HG03378 (cell line): ENCODE measurements around the gene SON.
"Not testable (repeated sequence)": the region's sequence is repeated elsewhere in the genome, so short reads cannot be mapped to it uniquely, and the experiment has no call there.

Experiments
- ATAC-seq: cut with Tn5 transposase; IDR thresholded peaks from one replicate; pipeline ENCODE4 v1.9.1; 2021; ENCODE audit warnings: mild to moderate bottlenecking, moderate library complexity; ENCODE audit not compliant: unreplicated experiment

Gene SON

DNA sequence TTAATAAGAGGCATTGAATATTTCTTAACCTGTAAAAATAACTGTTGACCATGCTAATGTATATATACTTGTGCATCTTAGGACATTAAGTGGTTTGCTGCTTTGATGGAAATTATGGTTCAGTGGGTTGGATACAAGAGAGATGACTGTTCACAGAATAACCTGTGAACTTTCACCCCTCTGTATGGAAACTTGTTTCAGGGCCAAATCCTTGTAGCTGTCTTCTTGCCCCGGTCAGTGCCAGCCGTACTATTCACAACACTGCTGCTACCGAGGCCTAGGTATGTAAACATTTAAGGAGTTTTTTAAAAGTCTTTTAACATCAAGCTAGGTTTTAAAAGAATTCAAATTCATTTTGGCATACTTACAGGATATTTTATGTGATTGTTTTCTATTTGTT is 29.5 kb downstream of the SON start:
- ATAC-seq, result no peak

DNA sequence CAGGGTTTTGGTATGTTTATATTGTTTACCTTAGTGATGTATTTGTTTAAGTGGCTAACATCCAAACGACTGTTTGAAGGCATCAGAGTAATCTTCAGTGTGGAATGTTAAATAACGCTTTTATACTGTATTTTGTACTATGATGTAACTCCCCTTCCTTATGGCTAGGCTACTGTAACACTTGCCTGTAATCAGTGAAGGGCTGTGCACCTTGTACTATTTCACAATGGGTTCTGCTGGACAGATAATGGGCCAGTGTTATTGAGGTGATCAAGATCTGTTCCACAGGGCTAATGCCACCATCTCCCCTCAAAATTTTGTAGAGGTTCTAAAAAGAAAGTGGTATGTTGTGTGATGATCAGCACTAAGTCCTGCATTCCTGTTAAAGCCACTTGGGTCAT is 33.9 kb downstream of the SON start:
- not testable (repeated sequence) for ATAC-seq

DNA sequence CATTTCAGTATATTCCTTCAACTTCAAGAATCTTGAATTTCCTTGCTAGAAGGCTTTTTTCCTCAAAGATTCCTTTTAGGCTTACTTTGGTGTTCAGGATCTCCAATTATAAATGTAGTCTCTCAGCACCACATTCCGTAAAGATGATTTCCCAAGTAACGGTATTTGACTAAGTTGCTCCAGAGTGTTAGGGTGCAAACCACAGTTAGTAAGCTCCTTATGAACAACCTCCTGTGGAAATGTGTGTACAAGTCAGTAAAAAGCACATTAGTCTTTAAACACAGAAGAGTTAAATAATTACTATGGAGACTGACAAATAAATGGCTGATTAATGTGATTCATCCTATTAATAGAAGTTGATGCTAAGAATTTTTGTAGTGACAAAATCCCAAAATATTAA is 35.4 kb downstream of the SON start:
- no peak for ATAC-seq

DNA sequence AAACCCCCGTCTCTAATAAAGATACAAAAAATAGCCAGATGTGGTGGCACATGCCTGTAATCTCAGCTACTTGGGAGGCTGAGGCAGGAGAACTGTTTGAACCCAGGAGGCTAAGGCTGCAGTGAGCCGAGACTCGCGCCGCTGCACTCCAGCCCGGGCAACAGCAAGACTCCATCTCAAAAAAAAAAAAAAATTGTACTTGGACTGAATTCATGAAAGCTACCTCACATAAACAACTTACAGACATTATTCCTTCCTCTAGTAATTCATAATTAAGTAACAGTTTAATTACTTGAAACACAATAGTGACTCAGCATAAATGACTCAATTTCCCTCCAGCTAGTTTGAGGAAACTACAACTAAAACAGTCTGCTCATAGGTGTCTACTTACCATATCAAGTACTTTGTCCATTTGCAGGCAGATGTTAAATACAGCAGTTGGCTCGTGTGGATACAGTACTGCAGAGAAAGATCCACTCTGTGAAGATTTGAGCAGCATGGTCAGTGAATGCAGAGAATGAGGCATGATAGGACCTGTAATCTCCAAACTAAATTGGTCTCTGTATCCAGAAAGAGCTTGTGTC is 36.2 kb downstream of the SON start:
- ATAC-seq, result no peak

DNA sequence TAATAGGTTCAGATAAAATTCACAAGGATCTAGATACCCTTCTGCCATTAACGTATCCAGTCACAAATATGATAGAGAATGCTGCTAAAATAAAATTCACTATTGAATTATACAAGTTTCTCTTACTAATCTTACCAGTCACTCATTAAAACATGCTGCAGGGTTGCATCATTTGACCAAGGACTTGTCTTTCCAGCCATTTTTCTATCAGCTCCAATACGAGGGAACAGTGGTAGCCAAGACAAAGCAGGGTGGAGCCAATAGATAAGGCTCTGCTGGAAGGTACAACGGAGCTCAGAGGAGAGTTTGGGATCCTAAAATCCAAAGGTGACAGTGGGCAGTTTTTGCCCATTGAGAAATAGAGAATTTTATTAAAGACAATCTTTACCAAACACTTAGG is 41.6 kb downstream of the SON start:
- no peak for ATAC-seq

DNA sequence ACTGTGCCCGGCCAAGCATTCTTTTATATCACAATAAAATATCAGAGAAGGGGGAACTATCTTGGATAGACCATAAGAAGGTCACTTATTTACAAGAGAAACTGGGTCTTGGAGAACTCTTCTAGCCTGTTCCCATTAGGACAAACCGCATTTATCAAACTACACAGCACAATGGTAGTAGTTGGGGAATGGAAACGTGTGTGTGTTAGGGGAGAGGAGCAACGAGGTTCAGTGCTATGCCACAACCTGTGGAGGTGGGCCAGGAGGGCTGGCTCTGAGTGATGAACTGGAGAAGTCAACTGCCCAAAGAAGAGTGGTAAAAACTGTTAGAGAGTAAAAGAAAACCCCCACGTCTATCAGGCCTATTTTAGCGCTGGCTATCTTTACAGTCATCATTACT is 44.1 kb downstream of the SON start:
- ATAC-seq, result no peak

DNA sequence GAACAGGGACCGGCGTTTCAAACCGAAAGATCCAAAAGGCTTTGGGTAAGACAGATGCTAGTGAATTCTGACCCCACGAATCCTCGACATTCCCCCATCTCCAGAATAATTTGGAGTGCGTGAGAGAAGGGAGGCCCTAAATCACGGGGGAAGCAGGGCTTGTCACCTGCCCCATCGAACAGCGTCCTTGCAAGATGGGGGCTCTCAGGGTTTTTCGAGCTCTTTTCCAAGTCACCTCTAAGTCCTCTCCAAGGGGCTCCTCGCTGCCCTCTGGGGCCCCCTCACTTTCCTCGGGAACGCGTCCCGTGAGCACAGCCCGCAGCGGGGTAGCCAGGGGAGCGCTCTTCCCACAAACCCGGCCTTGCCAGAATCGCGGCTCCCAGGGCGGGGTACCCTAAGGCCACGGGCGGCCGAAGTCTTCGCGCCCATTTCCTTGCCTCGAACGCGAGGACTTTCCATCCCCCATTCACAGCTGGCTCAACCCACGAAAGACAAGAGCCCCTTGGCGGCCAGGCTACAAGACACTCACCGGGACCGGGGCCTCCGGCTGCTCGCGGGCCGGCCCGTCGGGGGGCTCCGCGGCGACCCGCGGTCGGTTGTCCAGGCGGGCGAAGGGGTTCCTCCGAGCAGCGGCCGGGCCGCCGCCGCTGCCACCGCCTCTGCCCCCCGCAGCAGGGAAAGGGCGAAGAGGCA is 45.1 kb downstream of the SON start:
- peak; percentile 36 for ATAC-seq

DNA sequence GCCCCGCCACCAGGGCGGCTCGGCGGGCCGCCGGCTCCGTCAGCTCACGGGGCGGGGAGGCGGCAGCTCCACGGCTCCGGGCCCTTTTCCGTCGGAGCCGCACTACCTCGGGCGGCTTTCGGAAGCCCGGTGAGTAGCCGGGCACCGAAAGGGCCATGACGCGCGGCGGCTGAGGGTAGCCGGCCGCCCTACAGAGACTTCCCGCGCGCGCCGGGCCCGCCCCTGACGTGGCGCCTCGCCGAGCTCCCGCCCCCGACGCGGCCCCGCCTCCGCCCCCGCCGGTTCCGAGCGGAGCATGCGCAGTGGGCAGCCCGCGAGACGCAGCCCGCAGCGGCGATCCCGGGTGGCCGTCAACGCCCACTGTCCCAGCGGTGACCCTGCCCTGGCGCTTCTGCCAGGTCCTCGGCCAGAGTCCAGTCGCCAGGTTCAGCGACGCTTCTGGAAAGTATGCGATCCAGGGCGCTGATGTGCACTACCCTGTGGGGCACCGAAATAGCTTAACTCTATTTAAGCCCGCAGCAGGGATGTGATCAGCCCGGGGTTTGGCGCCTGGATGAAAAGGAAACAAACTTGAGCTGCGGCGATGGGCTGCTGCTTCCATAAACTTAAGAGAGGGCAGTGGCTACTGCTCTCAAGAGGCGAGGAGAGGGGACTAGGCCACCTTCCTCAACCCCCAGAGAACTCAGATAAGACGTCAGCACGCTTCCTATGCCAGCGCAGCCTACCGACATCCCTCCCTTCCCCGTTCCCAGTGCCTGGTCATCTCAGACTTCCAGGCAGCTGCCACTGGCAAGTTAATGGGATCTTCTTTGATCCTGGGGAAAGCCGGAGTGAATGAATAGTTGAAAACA is 45.9 kb downstream of the SON start, which contains the start of gene DONSON:
Gene DONSON (minus strand): TSS at position 200 of the 851 bp plus-strand sequence. CDS start 43 bp downstream, at position 157.
- peak; percentile 72 for ATAC-seq

DNA sequence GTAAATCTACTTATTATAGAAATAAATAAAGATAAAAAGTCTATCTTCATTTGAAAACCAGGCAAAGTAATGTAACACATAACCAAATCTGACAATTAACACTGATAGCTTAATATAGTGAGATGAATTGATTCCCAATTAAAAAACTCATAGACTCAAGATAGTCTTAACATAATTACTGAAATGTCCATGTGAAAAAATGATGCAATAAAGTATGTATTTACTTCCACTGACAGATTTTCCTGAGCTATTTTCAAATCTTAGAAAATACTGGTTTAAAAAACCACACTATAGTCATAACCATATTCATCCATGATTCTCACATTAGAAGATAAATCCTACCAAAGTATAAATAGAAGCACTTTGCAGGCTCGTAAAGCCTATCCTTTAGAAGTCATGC is 55.2 kb downstream of the SON start:
- ATAC-seq, result no peak

DNA sequence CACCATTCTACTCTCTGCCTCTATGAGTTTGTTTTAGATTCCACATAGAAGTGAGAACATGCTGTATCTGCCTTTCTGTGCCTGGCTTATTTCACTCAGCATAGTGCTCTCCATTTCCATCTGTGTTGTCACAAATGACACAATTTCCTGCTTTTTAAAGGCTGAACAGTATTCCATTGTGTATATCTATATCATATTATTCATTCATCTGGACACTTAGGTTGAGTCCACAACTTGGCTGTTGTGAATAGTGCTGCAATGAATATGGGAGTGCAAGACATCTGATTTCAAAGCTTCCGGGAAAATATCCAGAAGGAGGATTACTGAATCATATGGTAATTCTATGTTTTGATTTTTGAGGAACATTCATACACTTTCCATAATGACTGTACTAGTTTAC is 65.7 kb downstream of the SON start:
- no peak for ATAC-seq

DNA sequence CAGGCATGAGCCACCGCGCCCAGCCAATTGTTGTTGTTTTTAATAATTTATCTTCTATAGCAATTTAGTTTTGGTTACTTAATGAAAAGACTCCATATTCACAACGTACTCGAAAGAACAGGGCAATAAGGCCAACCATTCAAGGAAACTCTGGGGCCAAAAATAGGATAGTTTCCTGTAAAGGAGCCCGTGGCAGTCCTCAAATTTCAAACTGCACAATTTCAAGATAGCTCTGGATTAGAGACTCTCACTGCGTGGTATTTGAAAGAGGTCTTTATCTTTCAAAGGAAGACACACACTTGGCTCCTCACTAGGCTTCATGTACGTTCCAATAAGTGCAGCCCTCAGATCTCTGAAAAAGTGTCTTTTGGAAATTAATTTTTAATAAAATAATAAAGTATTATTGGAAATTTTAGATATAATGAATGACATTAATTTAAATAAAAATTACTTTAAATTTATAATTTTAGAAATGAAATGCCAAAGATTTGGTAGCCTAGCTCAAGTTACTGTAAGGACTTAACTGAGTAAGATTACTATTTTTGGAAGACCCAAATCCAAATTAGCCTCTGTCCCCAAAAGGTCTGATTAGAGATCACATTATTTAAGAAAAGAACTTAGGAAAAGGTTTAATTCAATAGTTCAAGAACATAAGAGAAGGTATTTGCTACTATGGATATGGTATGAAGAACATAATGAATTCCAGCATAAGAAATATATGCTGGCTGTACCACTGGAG is 68.3 kb downstream of the SON start:
- ATAC-seq, result no peak

DNA sequence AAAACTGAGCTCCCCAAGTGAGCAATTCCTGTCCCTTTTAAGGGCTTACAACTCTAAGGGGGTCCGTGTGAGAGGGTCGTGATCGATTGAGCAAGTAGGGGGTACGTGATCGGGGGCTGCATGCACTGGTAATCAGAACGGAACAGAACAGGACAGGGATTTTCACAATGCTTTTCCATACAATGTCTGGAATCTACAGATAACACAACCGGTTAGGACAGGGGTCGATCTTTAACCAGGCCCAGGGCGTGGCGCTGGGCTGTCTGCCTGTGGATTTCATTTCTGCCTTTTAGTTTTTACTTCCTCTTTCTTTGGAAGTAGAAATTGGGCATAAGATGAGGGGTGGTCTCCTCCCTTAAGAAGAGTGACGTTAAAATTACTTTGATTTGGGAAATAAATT is 74.7 kb downstream of the SON start:
- ATAC-seq, result not testable (repeated sequence)

DNA sequence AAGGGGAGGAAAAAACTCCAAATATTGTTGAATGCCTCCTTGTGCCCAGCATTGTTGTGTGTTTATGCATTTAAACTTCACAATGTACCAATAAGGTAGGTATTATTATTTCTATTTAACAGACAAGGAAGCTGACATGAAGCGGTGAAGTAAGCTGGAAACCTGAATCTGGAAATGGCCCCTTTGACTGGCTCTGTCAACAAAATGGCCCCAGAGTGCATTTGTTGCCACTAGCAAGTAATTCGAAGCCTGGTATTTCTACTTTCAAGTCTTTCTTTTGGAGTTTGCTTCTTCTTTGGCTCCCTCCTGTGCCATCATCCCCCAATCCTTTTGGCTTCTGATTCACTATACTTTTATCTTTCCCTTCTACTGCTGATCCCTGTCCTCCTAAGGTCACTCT is 75.6 kb downstream of the SON start:
- ATAC-seq, result no peak

DNA sequence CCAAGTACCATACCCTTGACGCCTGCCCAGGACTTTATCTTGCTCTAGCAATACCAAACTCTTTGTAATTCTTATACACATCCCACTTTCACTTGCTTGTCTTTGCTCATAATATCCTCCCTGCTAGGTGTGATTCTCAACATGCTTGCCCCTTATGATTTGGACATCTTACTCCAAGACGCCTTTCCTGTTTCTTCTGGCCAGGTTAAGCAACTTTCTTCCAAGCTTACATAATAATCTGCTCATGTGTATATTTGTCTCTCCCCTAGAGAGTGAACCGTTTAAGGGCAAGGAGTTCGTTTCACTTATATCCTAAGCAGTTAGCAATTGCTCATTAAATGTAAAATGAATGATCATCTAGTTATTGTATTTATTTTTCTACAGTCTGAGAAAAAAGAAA is 76.9 kb downstream of the SON start:
- no peak for ATAC-seq

DNA sequence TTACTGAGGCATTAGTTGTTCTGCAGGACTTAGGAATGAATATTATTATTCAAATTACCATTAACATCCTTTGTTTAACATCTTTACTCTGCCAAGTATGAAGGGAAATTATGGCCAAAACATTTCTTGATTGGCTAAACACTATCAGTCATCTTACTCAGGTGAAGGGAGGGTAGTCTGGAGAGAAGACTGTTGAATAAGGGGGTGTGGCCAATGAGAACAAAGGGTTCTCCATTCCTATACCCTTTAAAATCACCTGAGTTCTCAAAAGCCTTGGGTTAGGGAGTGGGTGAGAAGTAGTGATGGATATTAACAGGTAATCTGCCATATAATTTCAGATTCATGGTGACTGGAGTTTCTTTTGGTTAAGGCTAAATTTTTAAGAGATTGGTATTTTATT is 79.4 kb downstream of the SON start:
- ATAC-seq, result no peak

DNA sequence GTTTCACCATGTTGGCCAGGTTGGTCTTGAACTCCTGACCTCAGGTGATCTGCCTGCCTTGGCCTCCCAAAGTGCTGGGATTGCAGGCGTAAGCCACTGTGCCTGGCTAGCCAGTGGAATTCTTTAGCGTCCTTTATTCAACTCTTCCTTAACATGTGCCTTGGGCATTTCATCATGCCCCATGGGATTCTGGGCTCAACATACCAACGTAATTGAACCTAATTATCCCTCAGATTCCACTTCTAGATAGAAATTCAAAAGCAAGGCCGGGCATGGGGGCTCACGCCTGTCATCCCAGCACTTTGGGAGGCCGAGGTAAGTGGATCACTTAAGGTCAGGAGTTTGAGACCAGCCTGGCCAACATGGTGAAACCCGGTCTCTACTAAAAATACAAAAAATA is 83.3 kb downstream of the SON start:
- not testable (repeated sequence) for ATAC-seq
